Endometrium (tissue), 2 donors: ENCODE results near the gene HMSD.
"Not testable (repeated sequence)": the region's sequence is repeated elsewhere in the genome, so short reads cannot be mapped to it uniquely, and the experiment has no call there.

Source experiments
- FAIRE-seq: peaks from 2 replicates; lab custom pipeline; 2012; peaks lifted over from hg19 to GRCh38; lab: Jason Lieb, UNC
- donor health status: control.
- donor health status: control.

The HMSD gene

DNA sequence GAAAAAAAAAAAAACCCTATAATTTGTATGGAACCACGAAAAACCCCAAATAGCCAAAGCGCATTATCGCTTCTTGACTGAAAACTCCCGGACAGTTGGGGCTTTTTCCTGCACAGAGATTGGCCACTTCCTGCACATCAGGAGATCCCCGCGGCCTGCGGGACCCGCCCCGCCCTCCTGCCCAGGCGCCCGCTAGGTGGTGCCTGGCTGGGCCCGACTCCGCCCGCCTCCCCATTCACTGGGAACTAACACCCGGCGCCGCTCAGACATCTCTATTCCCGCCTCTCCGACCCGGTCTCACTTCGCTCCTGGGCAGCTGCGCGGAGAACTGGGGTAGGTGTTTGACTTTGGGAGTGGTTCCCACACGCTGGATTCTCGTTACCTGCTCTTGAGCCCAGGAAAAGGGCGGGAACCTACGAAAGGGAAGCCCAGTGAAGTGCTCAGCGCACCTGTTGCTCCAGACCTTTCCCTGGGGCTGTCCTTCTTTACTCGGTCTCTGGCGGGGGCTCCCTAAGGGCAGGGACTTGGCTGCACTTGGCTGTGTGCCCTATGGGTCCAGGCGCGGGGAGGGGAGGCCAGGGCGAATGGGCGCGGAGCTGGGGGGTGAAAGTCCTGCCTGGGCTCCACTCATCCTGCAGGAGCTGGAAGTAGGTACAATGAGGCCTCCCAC lies at the start of gene HMSD:
HMSD (plus strand) TSS at position 234 of the 670 bp plus-strand sequence. CDS start 4,155 bp downstream, outside the sequence.
- FAIRE-seq, result no peak

DNA sequence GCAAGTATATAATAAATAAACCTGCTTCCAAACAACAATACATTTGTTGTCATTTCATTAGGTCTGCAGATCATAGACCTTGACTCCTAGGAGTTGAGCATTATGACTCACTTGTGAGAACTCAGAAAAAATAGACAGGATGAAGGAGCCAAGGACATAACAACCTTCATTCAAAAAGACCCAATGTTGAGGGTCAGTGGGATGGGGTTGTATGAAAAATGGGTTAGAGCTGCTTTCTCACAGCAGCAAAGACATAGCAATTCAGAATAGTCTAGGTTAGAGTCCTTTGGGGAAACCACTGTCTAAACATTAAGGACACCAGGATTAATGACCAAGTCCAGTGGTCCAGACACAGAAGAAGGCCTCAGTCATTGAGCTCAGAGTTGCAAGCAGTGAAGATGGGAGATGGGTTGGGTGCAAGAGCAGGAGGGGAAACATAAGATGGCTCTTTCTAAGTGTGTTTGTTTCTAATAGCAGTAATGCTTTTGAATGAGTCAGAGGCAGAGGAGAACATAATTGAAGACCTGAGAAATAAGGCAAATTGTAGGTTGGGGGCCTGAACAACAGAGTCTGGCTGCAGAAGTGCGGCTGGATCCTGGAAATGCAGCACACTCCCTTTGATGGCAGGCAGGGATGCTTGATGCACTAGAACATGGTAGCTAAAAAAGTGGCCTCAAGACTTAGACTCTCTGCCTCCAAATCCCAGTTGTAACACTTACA lies 45.1 kb upstream of the HMSD start:
- FAIRE-seq, result no peak

GRCh38 chr18:63904694-63905093 lies 44.4 kb upstream of the HMSD start:
- FAIRE-seq, result no peak

DNA sequence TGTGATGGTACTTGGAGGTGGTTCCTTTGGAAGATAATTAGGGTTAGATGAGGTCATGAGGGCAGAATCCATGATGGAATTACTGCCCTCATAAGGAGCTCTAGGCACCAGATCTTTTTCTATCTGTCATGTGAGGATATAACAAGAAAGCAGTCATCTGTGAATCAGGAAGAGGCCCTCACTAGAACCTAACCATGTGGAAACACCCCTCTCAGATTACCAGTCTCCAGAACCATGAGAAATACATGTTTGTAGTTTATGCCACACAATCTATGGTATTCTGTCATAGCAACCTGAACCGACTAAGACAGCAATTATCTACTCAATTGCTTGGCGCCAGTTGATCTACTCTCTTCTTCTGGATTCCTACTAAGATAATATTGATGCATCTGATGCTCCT lies 43.7 kb upstream of the HMSD start:
- FAIRE-seq, result no peak

- FAIRE-seq, result no peak
Observed at GRCh38 chr18:63906056-63906455, 43.0 kb upstream of the HMSD start.

DNA sequence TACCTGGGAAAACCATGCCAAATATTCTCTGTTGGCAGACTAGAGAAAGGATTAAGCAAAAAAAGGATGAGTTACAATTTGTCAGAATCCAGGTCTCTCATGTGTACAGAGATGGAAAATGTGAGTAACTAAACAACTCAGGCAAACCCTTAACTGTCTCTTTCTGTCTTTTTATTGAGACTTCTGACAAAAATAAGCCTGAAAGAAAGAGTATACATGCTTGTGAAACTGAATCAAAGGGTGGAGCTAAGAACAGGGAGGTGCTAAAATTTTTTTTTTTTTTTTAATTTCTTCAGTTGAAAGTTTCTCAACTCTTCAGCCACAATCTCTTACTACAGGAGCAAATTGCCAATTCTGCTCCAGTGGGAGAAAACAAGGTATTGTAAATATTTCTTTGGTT lies 41.4 kb upstream of the HMSD start, which contains the start of gene SERPINB10:
SERPINB10 (plus strand) TSS at position 295 of the 400 bp plus-strand sequence. CDS start 7,553 bp downstream, outside the sequence.
- no peak for FAIRE-seq

- no peak for FAIRE-seq
Observed at GRCh38 chr18:63908858-63909257, 40.2 kb upstream of the HMSD start.

GRCh38 chr18:63909870-63910269 lies 39.2 kb upstream of the HMSD start:
- no peak for FAIRE-seq

GRCh38 chr18:63917817-63918216 lies 31.3 kb upstream of the HMSD start:
- FAIRE-seq, result no peak

DNA sequence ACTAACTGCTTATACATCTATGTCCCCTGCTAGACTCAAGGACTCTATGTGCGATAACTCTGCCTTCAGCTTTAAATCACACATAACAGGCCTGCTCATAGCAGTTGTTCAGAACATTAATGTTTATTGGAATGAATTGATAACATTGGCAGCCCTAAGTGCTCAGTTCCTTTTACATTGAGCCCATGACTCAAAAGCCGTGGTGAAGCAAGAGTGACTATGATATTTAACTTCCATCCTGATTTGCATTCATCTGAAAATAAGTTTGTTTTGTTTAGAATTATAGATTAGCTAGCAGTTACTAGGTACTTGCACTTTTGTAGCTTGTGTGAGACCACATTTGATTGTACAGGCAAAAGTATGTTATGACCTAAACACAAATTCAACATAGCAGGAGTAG lies 27.1 kb upstream of the HMSD start:
- no peak for FAIRE-seq

- no peak for FAIRE-seq
Observed at GRCh38 chr18:63924551-63924950, 24.6 kb upstream of the HMSD start.

DNA sequence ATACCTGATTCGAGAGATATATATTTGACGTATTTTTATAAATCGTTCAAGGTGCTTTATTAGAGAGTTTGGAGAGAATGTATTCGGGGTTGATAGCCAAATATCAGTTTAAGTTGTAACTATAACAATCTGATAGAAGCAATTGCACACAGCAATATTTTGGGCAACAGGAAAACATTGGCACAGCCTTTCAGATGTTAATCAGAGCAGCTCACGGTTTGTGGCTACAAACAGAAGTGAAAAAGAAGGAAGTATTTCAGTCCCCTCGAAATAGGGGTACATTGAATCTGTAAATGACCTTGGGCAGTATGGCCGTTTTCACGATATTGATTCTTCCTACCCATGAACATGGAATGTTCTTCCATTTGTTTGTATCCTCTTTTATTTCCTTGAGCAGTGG lies 20.8 kb upstream of the HMSD start:
- no peak for FAIRE-seq

GRCh38 chr18:63929369-63929768 lies 19.7 kb upstream of the HMSD start:
- FAIRE-seq, result not testable (repeated sequence)

- no peak for FAIRE-seq
Observed at GRCh38 chr18:63930773-63931354, 18.2 kb upstream of the HMSD start.

- FAIRE-seq, result no peak
Observed at GRCh38 chr18:63936156-63936931, 12.8 kb upstream of the HMSD start.

DNA sequence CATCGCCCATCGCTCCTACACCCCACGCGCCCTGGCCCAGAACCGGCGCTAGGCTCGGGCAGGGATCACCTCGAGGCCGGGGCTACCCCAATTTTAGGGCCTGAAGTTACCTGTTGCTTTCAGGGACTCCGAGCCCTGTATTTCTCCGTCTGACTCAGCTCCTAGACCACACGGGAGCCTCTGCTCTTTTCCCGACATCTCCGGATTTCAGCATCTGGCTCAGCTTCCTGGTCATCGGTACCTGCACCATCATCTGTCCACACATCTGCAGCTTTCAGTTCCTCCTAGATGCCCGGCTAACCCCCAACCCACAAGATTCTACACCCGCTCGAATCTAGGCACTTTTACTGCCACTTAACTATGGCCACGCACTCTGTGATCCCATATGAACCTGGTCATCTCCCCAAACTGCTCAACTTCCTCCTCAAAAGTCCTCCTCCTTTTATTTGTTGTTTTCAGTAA lies 12.1 kb upstream of the HMSD start:
- FAIRE-seq, result no peak

- FAIRE-seq, result no peak
Observed at GRCh38 chr18:63940008-63940407, 9.1 kb upstream of the HMSD start.

- FAIRE-seq, result not testable (repeated sequence)
Observed at GRCh38 chr18:63940543-63941050, 8.5 kb upstream of the HMSD start.

DNA sequence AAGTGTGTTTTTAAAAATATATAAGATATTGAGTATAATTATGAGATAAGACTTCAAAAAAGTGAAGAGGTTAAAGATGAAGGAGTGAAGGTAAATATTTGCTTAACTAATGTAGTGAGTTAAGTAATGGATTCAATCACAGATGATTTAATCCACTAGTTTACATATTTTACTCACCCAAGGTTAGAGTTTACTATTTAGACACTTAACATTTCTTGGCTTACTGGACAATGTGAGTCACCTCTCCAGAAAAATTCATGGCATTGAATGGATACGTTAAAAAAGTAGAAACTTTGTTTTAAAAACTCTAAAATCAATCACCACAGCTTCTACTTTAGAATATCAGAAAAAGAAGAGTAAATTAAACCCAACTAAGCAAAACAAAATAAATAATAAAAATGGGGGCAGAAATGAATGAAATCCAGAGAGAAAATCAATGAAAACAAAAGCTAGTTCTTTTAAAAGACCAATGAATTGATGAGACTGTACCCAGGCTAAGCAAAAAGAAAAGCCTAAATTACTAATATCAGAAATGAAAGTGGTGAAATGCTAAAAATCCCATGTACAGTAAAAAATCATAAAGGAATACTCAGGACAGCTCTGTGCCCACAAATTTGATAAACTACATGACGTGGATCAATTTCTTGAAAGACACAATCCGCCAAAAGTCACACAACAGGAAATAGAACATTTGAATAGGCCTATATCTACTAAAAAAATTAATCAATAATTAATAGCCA lies 1.9 kb upstream of the HMSD start:
- no peak for FAIRE-seq

DNA sequence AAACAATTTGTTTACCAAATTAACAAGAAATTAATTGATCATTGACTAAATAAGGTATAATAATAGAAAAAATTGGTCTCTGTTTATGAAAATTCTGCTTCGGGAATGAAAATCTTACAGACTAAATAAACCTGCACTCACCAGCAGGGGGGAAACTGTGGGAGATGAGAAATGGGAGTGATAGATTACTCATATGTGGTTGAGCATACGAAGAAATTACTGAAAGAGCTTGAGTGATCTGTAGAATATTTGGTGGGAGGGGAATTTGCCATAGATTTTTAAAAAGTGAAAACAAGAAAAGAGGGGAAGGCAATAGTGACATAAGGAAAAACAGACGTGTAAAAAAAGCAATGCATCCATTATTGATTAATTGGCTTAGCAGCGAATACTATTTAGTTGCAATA lies 2.2 kb downstream of the HMSD start:
- FAIRE-seq, result no peak

DNA sequence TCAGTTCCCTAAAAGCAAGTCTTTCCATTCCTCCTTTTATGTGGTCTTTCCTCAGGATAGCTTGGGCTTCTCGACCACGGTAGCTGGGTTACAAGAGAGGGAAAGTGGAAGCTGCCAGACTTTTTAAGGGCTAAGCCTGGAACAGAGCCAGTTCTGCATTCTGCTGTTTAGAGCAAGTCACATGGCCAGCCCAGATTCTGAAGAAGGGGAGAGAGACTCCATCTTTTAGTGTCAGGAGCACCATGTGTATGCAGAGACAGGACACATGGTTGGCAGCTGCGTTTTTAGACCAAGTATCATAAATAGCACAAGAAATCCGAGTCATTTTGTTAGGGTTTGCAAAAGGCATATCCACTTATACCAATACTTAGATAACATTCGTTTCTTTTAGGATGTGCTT lies 4.7 kb downstream of the HMSD start:
- FAIRE-seq, result no peak

GRCh38 chr18:63956755-63957154 lies 7.7 kb downstream of the HMSD start:
- FAIRE-seq, result no peak
